ENCODE results near the gene GAPDH.

DNA sequence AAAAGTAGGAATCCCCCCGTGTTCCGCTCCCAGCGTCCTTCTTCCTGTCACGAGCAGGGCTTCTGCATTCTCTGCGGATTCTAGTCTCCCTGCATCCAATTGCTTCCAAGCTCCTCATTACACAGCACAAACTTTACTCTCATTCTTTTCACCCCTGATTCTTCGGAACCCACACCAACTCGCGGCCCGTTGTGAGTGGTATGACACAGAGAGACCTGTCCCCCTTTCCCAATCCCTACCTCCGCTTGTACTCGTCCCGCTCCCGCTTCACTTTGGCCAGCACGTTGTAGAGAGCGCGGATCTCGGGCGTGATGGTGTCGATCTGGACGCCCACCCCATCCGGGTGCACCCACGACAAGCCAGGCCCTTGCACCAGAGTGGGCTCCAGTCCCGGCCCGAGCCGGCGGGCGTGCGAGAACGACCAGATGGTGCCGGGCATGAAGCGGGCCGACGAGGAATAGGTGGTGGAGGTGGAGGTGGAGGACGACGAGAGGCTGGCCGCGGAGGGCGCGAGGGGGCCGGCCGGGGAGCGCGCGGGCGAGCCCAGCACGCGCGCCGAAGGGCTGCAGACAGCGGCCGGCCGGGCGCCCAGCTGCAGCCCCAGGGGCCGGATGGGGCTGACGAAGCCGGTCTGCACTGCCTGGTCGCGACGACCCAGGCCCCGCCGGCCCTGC, 20.8 kb downstream of the GAPDH start:
- TF ChIP-seq, protein P1, sequence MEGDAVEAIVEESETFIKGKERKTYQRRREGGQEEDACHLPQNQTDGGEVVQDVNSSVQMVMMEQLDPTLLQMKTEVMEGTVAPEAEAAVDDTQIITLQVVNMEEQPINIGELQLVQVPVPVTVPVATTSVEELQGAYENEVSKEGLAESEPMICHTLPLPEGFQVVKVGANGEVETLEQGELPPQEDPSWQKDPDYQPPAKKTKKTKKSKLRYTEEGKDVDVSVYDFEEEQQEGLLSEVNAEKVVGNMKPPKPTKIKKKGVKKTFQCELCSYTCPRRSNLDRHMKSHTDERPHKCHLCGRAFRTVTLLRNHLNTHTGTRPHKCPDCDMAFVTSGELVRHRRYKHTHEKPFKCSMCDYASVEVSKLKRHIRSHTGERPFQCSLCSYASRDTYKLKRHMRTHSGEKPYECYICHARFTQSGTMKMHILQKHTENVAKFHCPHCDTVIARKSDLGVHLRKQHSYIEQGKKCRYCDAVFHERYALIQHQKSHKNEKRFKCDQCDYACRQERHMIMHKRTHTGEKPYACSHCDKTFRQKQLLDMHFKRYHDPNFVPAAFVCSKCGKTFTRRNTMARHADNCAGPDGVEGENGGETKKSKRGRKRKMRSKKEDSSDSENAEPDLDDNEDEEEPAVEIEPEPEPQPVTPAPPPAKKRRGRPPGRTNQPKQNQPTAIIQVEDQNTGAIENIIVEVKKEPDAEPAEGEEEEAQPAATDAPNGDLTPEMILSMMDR (IDR thresholded peaks at IDR 0.05): no peak
- TF ChIP-seq POLR2A (IDR thresholded peaks at IDR 0.05): no peak
